MM.1S (cell line): Measurements from ENCODE around the gene ELL.

Source experiments
- CTCF ChIP-seq: fragments of 300-600 bp; sonication (generic); IDR thresholded peaks from 2 replicates; pipeline ENCODE4 v1.5.1; 2016; ENCODE audit warnings: antibody characterized with exemption, low read length, mixed read lengths
- EZH2 ChIP-seq: fragments of 300-600 bp; sonication (generic); optimal IDR thresholded peaks from 2 replicates; pipeline ENCODE3; 2017; ENCODE audit warnings: low read depth, mild to moderate bottlenecking, antibody characterized with exemption, low read length, mixed read lengths

DNA sequence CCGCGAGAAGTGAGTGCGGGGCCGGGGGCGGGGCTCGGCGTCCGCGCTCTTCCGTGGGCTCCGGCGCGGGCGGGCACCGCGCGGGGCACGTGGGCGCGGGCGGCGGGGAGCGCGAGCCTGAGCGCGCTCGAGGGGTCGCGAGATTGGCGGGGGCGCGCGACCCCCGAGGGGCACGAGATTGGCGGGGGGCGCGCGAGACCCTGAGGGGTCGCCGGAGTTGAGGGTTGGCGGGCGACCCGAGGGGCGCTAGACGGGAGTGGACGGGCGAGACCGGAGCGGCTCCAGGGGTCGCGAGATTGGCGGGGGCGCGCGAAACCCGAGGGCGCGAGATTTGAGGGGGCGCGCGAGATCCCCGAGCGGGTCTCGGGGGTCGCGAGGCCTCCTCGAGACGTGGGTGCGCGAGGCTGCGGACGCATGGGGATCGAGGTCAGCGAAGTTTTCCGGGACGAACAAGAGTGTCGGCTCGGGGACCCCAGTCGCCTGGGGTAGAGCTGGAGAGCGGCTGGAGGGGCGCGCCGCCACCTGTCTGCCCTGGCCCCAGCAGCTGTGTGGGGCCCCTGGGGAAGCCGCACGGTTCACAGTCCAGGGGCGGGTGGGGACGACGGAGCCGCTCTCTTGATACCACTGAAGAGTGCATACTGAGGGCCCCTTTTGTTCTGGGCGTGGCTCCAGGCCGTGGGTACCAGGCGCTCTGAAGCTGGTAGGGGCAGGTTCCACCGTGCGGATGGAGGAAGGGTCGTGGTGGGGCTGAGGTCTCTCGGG is 102.0 kb downstream of the ELL start:
- TF ChIP-seq CTCF (no peak), EZH2 (no peak)
